SK-N-SH (cell line): ENCODE data around the gene PABPN1L. TPM values are rescaled to one million over a fixed set of nuclear protein-coding genes. Genes with fewer than 3 reads are reported as not detected.

Source experiments
- CTCF ChIA-PET: fragments of 300-600, 350-600 bp; formaldehyde crosslinking; extraction: SDS; loops from one replicate; lab custom pipeline; 2021; lab: Yijun Ruan, JAX
- POLR2A ChIA-PET: fragments of 350-600 bp; sonication (Branson Sonifier 250); formaldehyde crosslinking; extraction: SDS; loops from one replicate; lab custom pipeline; 2020; ENCODE audit warnings: antibody characterized with exemption, inconsistent platforms; lab: Yijun Ruan, JAX
- DNase-seq: peaks from one replicate; pipeline ENCODE4 v3.0.0; 2012
- H2AFZ ChIP-seq: fragments of 200-600 bp; sonication (generic); 2 replicates; pipeline ENCODE4 v1.8.1; 2016; ENCODE audit warnings: antibody characterized with exemption, mild to moderate bottlenecking, low read depth
- H3F3A ChIP-seq: fragments of 200-600 bp; sonication (generic); replicated peaks from 2 replicates; pipeline ENCODE3; 2016; ENCODE audit warnings: antibody characterized with exemption, mild to moderate bottlenecking; ENCODE audit not compliant: insufficient read depth
- H3K27ac ChIP-seq, 2 experiments: fragments of 200-500 bp in 1 of 2; fragments of 200-600 bp in 1 of 2; sonication (Bioruptor generic) in 1 of 2; sonication (generic), shearing (Covaris generic) in 1 of 2; 2 replicates each; pipeline versions ENCODE4 v1.5.1 to v1.6.1; 2014 to 2016; ENCODE audit warnings: low read depth in 2 of 2, inconsistent platforms in 1 of 2, low read length in 1 of 2, mild to moderate bottlenecking in 1 of 2, mixed read lengths in 1 of 2
- H3K27me3 ChIP-seq: fragments of 200-600 bp; sonication (generic), shearing (Covaris generic); 2 replicates; pipeline ENCODE4 v1.6.1; 2016; ENCODE audit warnings: mixed run types; ENCODE audit not compliant: insufficient read depth
- H3K36me3 ChIP-seq, 2 experiments: fragments of 200-500 bp in 1 of 2; fragments of 200-600 bp in 1 of 2; sonication (Bioruptor generic) in 1 of 2; sonication (generic) in 1 of 2; replicated peaks in 1 of 2; 2 replicates each; pipeline versions ENCODE3 to v1.5.1; 2014 to 2016; ENCODE audit warnings: low read length in 1 of 2, mild to moderate bottlenecking in 1 of 2; ENCODE audit not compliant: insufficient read depth in 2 of 2, control insufficient read depth in 1 of 2
- H3K4me1 ChIP-seq, 2 experiments: fragments of 200-500 bp in 1 of 2; fragments of 200-600 bp in 1 of 2; sonication (Bioruptor generic) in 1 of 2; sonication (generic), shearing (Covaris generic) in 1 of 2; 2 replicates each; pipeline versions ENCODE4 v1.5.1 to v1.6.1; 2014 to 2016; ENCODE audit warnings: low read depth in 1 of 2, low read length in 1 of 2, mixed run types in 1 of 2; ENCODE audit not compliant: insufficient read depth in 2 of 2, control insufficient read depth in 1 of 2
- H3K4me2 ChIP-seq: fragments of 200-600 bp; sonication (generic), shearing (Covaris generic); 2 replicates; pipeline ENCODE4 v1.6.1; 2017; ENCODE audit warnings: mixed run types
- H3K4me3 ChIP-seq, 2 experiments: fragments of 200-500 bp in 1 of 2; fragments of 200-600 bp in 1 of 2; sonication (Bioruptor generic) in 1 of 2; sonication (generic), shearing (Covaris generic) in 1 of 2; 2 replicates each; pipeline versions ENCODE4 v1.5.1 to v1.8.1; 2014 to 2016; ENCODE audit warnings: low read depth in 2 of 2, inconsistent platforms in 1 of 2, low read length in 1 of 2, mild to moderate bottlenecking in 1 of 2, mixed read lengths in 1 of 2, moderate library complexity in 1 of 2
- H3K79me2 ChIP-seq: fragments of 200-600 bp; sonication (generic); 2 replicates; pipeline ENCODE4 v1.8.1; 2017; ENCODE audit warnings: mild to moderate bottlenecking; ENCODE audit not compliant: insufficient read depth
- H3K9ac ChIP-seq: fragments of 200-600 bp; sonication (generic); 2 replicates; pipeline ENCODE4 v1.6.1; 2017; ENCODE audit warnings: mixed run types
- H3K9me2 ChIP-seq: fragments of 200-600 bp; sonication (generic); 2 replicates; pipeline ENCODE4 v1.6.1; 2017; ENCODE audit warnings: mixed run types
- H3K9me3 ChIP-seq: fragments of 200-600 bp; sonication (generic); 2 replicates; pipeline ENCODE4 v1.6.1; 2017; ENCODE audit warnings: mixed run types, mild to moderate bottlenecking, moderate library complexity
- H4K20me1 ChIP-seq: fragments of 200-600 bp; sonication (generic); 2 replicates; pipeline ENCODE4 v1.6.1; 2017; ENCODE audit warnings: mild to moderate bottlenecking, mixed run types; ENCODE audit not compliant: insufficient read depth
- CHD2 ChIP-seq: fragments of 150-350 bp; IDR thresholded peaks from 2 replicates; pipeline ENCODE4 v1.6.1; 2018; ENCODE audit warnings: low read length; ENCODE audit not compliant: partially characterized antibody
- CTCF ChIP-seq: fragments of 200-600 bp; sonication (generic); IDR thresholded peaks from 2 replicates; pipeline ENCODE4 v1.6.1; 2017; ENCODE audit warnings: antibody characterized with exemption, mild to moderate bottlenecking, moderate library complexity
- ELF1 ChIP-seq: IDR thresholded peaks from 2 replicates; pipeline ENCODE4 v1.4.0; 2012
- EP300 ChIP-seq, 2 experiments: IDR thresholded peaks; 2 replicates each; pipeline versions ENCODE4 v1.4.0 to v1.6.1; 2012; ENCODE audit warnings: borderline replicate concordance in 1 of 2, low read depth in 1 of 2, low read length in 1 of 2
- FOSL2 ChIP-seq: IDR thresholded peaks from 2 replicates; pipeline ENCODE4 v1.4.0; 2012; ENCODE audit warnings: low read depth, mild to moderate bottlenecking, moderate library complexity, borderline replicate concordance
- FOXJ3 ChIP-seq: sonication (generic); formaldehyde crosslinking; IDR thresholded peaks from 2 replicates; pipeline ENCODE4 v1.5.1; 2020; ENCODE audit warnings: mild to moderate bottlenecking, missing genetic modification reagents
- FOXM1 ChIP-seq: IDR thresholded peaks from 2 replicates; pipeline ENCODE4 v1.4.0; 2012; ENCODE audit warnings: low read depth, mild to moderate bottlenecking
- GABPA ChIP-seq: IDR thresholded peaks from 2 replicates; pipeline ENCODE4 v1.4.0; 2012; ENCODE audit warnings: low read depth, mild to moderate bottlenecking
- GATA2 ChIP-seq: sonication (generic); formaldehyde crosslinking; IDR thresholded peaks from 2 replicates; pipeline ENCODE4 v1.5.0; 2020; ENCODE audit warnings: mild to moderate bottlenecking, missing genetic modification reagents
- IRF3 ChIP-seq: fragments of 150-350 bp; IDR thresholded peaks from 2 replicates; pipeline ENCODE4 v1.6.1; 2016; ENCODE audit warnings: mild to moderate bottlenecking, low read depth, low read length
- MAX ChIP-seq: IDR thresholded peaks from 2 replicates; pipeline ENCODE4 v1.4.0; 2012; ENCODE audit warnings: low read depth
- NFIC ChIP-seq: IDR thresholded peaks from 2 replicates; pipeline ENCODE4 v1.4.0; 2012; ENCODE audit warnings: borderline replicate concordance
- RAD21 ChIP-seq: IDR thresholded peaks from 2 replicates; pipeline ENCODE4 v1.6.1; 2012; ENCODE audit warnings: mild to moderate bottlenecking, low read length
- RCOR1 ChIP-seq: fragments of 150-350 bp; IDR thresholded peaks from 2 replicates; pipeline ENCODE4 v1.6.1; 2017; ENCODE audit warnings: antibody characterized with exemption, low read length
- REST ChIP-seq: IDR thresholded peaks from 2 replicates; pipeline ENCODE4 v1.6.1; 2012; ENCODE audit warnings: mild to moderate bottlenecking, low read depth, low read length, moderate library complexity
- RFX5 ChIP-seq: IDR thresholded peaks from 2 replicates; pipeline ENCODE4 v1.6.1; 2012; ENCODE audit warnings: mild to moderate bottlenecking, improper control_type of control experiment, low read length
- RXRA ChIP-seq: IDR thresholded peaks from 2 replicates; pipeline ENCODE4 v1.4.0; 2012; ENCODE audit warnings: low read depth, mild to moderate bottlenecking, borderline replicate concordance
- SIN3A ChIP-seq: IDR thresholded peaks from 2 replicates; pipeline ENCODE4 v1.6.1; 2012; ENCODE audit warnings: low read depth, mild to moderate bottlenecking, low read length, moderate library complexity, borderline replicate concordance
- SMC3 ChIP-seq: IDR thresholded peaks from 2 replicates; pipeline ENCODE4 v1.6.1; 2012; ENCODE audit warnings: low read depth, low read length, improper control_type of control experiment
- TAF1 ChIP-seq: IDR thresholded peaks from 2 replicates; pipeline ENCODE4 v1.6.1; 2012; ENCODE audit warnings: low read depth, mild to moderate bottlenecking, low read length, moderate library complexity, borderline replicate concordance
- USF2 ChIP-seq: fragments of 150-350 bp; IDR thresholded peaks from 2 replicates; pipeline ENCODE4 v1.6.1; 2017; ENCODE audit warnings: antibody characterized with exemption, low read length, low read depth, borderline replicate concordance
- WGBS: methylation state at CpG from one replicate; pipeline ENCODE4 v1.1.6; 2017; ENCODE audit warnings: low lambda C conversion rate; 5-methylcytosine and 5-hydroxymethylcytosine counted together
- polyA plus RNA-seq, 3 experiments: library from polyadenylated mRNA; depleted of rRNA; stranded (reverse); fragments of >200 nt; gene quantifications; 2 replicates each; pipeline ENCODE4 v1.2.3, GENCODE V29; 2012

PABPN1L gene
- polyA plus RNA-seq, 1 of the 3 experiments (the other 2 are of a cell fraction) = not detected

- H3F3A ChIP-seq = no peaks in the 10 kb centered on the region
- no peak overlapping the region for H3K27ac ChIP-seq
- H4K20me1 ChIP-seq = no peaks in the 10 kb centered on the region
- peaks cover 3 to 26% of the 10 kb centered on the region in 2 experiments for H3K36me3 ChIP-seq
- no peaks in the 10 kb centered on the region for H3K9me2 ChIP-seq
- no peak overlapping the region for H3K9ac ChIP-seq
- CTCF ChIA-PET = interaction anchor here (0.6 to 1.6 kb wide), 5 partner anchors 10 to 303 kb away, joined by 3 to 7 read pairs (median 3); no protein-coding TSS in a partner anchor
- H2AFZ ChIP-seq = no peak overlapping the region
- TF ChIP-seq SIN3A = no peak
- no peak for TF ChIP-seq FOSL2
- no peak for TF ChIP-seq REST
- TF ChIP-seq USF2 = no peak
- no peak for TF ChIP-seq RAD21
- TF ChIP-seq GABPA = no peak
- no peak for TF ChIP-seq MAX
- no peak for TF ChIP-seq ELF1
- no peak overlapping the region for H3K4me3 ChIP-seq
- H3K4me2 ChIP-seq = no peak overlapping the region
- H3K9me3 ChIP-seq = no peaks in the 10 kb centered on the region
- POLR2A ChIA-PET = no interaction called here
- WGBS = 68% methylated on average over 5 of the region's 15 CpGs
- H3K4me1 ChIP-seq = no peaks in the 10 kb centered on the region
- peaks cover 19% of the 10 kb centered on the region for H3K27me3 ChIP-seq
- no peaks in the 10 kb centered on the region for H3K79me2 ChIP-seq
- DNase-seq = no peak
These were observed 2.4 kb downstream of the PABPN1L start for GRCh38 chr16:88864099-88864498.

- WGBS = 80% methylated on average over 11 of the region's 13 CpGs
- CTCF ChIA-PET = no interaction called here
- TF ChIP-seq TAF1 (no peak), FOXM1 (no peak), RXRA (no peak), CTCF (no peak), GATA2 (CRISPR knock-in tag) (no peak), RCOR1 (no peak), NFIC (no peak), SMC3 (no peak), FOXJ3 (no peak), EP300 (IDR thresholded peaks at IDR 0.05; ENCODE audit: borderline replicate concordance in 1 of 2, low read depth in 1 of 2, low read length in 1 of 2) (no peak), IRF3 (no peak), CHD2 (no peak), RFX5 (no peak)
These were observed 3.0 kb downstream of the PABPN1L start for GRCh38 chr16:88863426-88863825.

More at GRCh38 chr16:88863426-88863825, 3.0 kb downstream of the PABPN1L start:
- no peak overlapping the region for H3K9ac ChIP-seq
- no peaks in the 10 kb centered on the region; a peak in 1 of 4 replicates for H3K4me1 ChIP-seq
- POLR2A ChIA-PET = no interaction called here
- H3K27me3 ChIP-seq = peaks cover 12% of the 10 kb centered on the region
- no peaks in the 10 kb centered on the region for H3F3A ChIP-seq
- no peaks in the 10 kb centered on the region for H3K9me3 ChIP-seq
- DNase-seq = no peak
- peaks cover 3 to 32% of the 10 kb centered on the region in 2 experiments for H3K36me3 ChIP-seq
- 0 out of 2 replicates have a peak, but pooled peaks cover under 1% of the 10 kb centered on the region for H4K20me1 ChIP-seq
- H2AFZ ChIP-seq = no peak overlapping the region
- no peaks in the 10 kb centered on the region for H3K9me2 ChIP-seq
- H3K79me2 ChIP-seq = peaks cover 2% of the 10 kb centered on the region; the same call in 1 of the 2 replicates
- H3K4me2 ChIP-seq = no peak overlapping the region
- H3K27ac ChIP-seq = no peak overlapping the region
- H3K4me3 ChIP-seq = no peak overlapping the region
